BLaER1 (cell line): ENCODE data around the gene GPR62.
"Not testable (repeated sequence)": the region's sequence is repeated elsewhere in the genome, so short reads cannot be mapped to it uniquely, and the experiment has no call there.

Experiments
- H3K27ac ChIP-seq: shearing (Covaris generic); formaldehyde crosslinking; 2 replicates; pipeline ENCODE4 v1.8.1; 2022
- H3K27me3 ChIP-seq: shearing (Covaris generic); formaldehyde crosslinking; 2 replicates; pipeline ENCODE4 v1.8.1; 2022
- H3K36me3 ChIP-seq: shearing (Covaris generic); formaldehyde crosslinking; 2 replicates; pipeline ENCODE4 v1.8.1; 2022
- H3K4me1 ChIP-seq: shearing (Covaris generic); formaldehyde crosslinking; 2 replicates; pipeline ENCODE4 v1.8.1; 2022
- H3K4me2 ChIP-seq: shearing (Covaris generic); formaldehyde crosslinking; 2 replicates; pipeline ENCODE4 v1.8.1; 2022
- H3K4me3 ChIP-seq: shearing (Covaris generic); formaldehyde crosslinking; 2 replicates; pipeline ENCODE4 v1.8.1; 2022
- H3K9ac ChIP-seq: shearing (Covaris generic); formaldehyde crosslinking; 2 replicates; pipeline ENCODE4 v1.8.1; 2022
- H3K9me3 ChIP-seq: shearing (Covaris generic); formaldehyde crosslinking; 2 replicates; pipeline ENCODE4 v1.8.1; 2022
- H4K20me1 ChIP-seq: shearing (Covaris generic); formaldehyde crosslinking; 2 replicates; pipeline ENCODE4 v1.8.1; 2022
- Cebpa-rat ChIP-seq: shearing (Covaris generic); IDR thresholded peaks from 2 replicates; pipeline ENCODE4 v1.8.1; 2022

Gene GPR62

GRCh38 chr3:51988286-51989146 lies 33.3 kb downstream of the GPR62 start:
- Histone ChIP-seq H3K9ac (0 out of 2 replicates have a peak overlapping the region, but pooled peaks have one; percentile 6), H3K9me3 (no peaks in the 10 kb centered on the region), H3K4me2 (no peak overlapping the region), H3K4me3 (no peak overlapping the region), H3K27ac (no peak overlapping the region), H3K27me3 (no peaks in the 10 kb centered on the region), H3K36me3 (peaks cover 44% of the 10 kb centered on the region), H3K4me1 (peaks cover 59% of the 10 kb centered on the region), H4K20me1 (peaks cover 59% of the 10 kb centered on the region)
- no peak for TF ChIP-seq Cebpa-rat

DNA sequence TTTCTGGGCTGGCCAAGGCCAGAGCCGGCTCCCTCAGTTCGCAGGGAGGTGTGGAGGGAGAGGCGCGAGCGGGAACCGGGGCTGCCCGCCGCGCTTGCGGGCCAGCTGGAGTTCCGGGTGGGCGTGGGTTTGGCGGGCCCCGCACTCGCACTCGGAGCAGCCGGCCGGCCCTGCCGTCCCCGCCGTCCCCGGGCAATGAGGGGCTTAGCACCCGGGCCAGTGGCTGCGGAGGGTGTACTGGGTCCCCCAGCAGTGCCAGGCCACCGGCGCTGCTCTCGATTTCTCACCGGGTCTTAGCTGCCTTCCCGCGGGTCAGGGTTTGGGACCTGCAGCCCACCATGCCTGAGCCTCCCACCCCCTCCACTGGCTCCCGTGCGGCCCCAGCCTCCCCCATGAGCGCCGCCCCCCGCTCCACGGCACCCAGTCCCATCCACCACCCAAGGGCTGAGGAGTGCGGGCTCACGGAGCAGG lies 35.4 kb downstream of the GPR62 start:
- not testable (repeated sequence) for H3K4me3 ChIP-seq, H3K9me3 ChIP-seq
- H3K27ac ChIP-seq = 0 out of 2 replicates have a peak overlapping the region, but pooled peaks have one; percentile 11

DNA sequence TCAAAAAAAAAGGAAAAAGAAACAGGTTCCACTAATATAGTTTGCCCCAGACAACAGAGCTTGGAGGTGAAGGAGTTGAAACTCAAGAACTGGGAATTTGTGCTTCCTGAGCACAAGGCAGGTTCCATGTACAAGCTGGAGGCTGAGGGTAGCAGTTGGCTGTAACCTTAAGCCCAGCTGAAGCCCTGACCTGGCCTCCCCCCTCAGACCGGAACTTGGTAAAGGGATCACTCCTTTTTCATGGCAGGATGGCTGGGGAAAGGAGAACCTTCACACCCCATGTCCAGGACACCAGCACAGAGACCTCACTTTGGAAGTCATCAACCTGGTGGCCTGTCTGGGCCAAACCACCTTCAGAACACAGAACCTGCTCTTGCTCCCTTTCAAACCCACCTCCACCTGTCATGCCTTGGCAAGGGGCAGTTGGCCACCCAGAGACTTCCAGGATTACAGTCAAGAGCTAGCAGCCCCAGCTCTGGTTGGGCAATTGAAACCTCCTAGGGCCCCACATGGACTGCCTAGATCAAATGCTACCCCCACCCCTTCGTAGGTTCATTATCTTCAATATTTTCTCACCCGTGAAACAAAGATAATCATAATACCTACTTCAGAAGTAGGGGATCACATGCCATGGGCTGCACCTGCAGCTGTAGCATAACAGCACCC lies 37.0 kb downstream of the GPR62 start:
- Histone ChIP-seq H3K27me3 (no peaks in the 10 kb centered on the region), H3K9me3 (no peaks in the 10 kb centered on the region), H3K9ac (peak overlapping the region; percentile 5; the same call in 1 of the 2 replicates), H3K4me2 (peak overlapping the region; percentile 97), H3K27ac (peak overlapping the region; percentile 4; the same call in 1 of the 2 replicates), H4K20me1 (peaks cover 73% of the 10 kb centered on the region), H3K36me3 (peaks cover 60% of the 10 kb centered on the region), H3K4me1 (peaks cover 61% of the 10 kb centered on the region), H3K4me3 (peak overlapping the region; percentile 33; the same call in 1 of the 2 replicates)
- no peak for TF ChIP-seq Cebpa-rat

More for the DNA sequence above, 35.4 kb downstream of the GPR62 start:
- H4K20me1 ChIP-seq = peaks cover 73% of the 10 kb centered on the region
- H3K4me2 ChIP-seq = peak overlapping the region; percentile 23; the same call in 1 of the 2 replicates
- peaks cover 60% of the 10 kb centered on the region for H3K36me3 ChIP-seq
- H3K9ac ChIP-seq, H3K27me3 ChIP-seq: not testable (repeated sequence)
- H3K4me1 ChIP-seq = peaks cover 57% of the 10 kb centered on the region

DNA sequence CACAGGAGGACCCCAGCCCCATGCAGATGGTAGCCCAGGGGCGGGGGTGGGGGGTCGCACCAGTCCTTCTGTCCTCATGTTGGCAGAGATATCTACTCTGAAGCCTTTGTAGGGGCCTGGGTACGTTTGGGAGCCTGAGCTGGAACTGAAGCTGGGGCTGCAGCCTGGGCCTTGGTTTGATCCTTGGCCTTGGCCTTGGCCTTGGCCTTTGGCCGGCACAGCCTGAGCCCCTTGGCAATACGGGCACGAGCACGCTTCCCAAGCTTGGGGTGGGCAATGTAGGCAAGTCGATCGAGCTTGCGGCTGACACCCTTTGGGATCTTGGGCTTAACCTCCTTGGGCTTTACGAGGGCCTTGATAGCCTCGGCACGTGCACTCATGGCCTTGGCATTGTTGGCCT lies 38.5 kb downstream of the GPR62 start:
- H4K20me1 ChIP-seq = peaks cover 63% of the 10 kb centered on the region
- H3K4me3 ChIP-seq = peak overlapping the region; percentile 83; the same call in 1 of the 2 replicates
- not testable (repeated sequence) for H3K27me3 ChIP-seq, H3K9me3 ChIP-seq, H3K27ac ChIP-seq
- peak overlapping the region; percentile 98; the same call in 1 of the 2 replicates for H3K9ac ChIP-seq
- peaks cover 56% of the 10 kb centered on the region for H3K36me3 ChIP-seq
- peaks cover 61% of the 10 kb centered on the region for H3K4me1 ChIP-seq
- H3K4me2 ChIP-seq = peak overlapping the region; percentile 97

GRCh38 chr3:51994530-51994929 lies 39.3 kb downstream of the GPR62 start:
- Histone ChIP-seq H3K9me3 (no peaks in the 10 kb centered on the region), H3K27me3 (no peaks in the 10 kb centered on the region), H3K36me3 (peaks cover 47% of the 10 kb centered on the region), H3K4me1 (peaks cover 56% of the 10 kb centered on the region), H3K4me2 (peak overlapping the region; percentile 97), H4K20me1 (peaks cover 54% of the 10 kb centered on the region), H3K27ac (peak overlapping the region; percentile 97), H3K9ac (peak overlapping the region; percentile 98), H3K4me3 (peak overlapping the region; percentile 83)
- no peak for TF ChIP-seq Cebpa-rat

- Histone ChIP-seq H3K4me1 (peaks cover 52% of the 10 kb centered on the region), H3K9ac (peak within 1 kb of the TSS; percentile 98), H3K27ac (peak within 1 kb of the TSS; percentile 97), H3K27me3 (no peaks in the 10 kb centered on the region), H3K4me3 (peak within 1 kb of the TSS; percentile 83), H3K9me3 (no peaks in the 10 kb centered on the region), H3K4me2 (peak within 1 kb of the TSS; percentile 97), H4K20me1 (peaks cover 44% of the 10 kb centered on the region), H3K36me3 (peaks cover 42% of the 10 kb centered on the region)
- TF ChIP-seq Cebpa-rat = no peak
Measured at GRCh38 chr3:51995346-51996163, 40.4 kb downstream of the GPR62 start, which contains the start of gene RPL29. TSS of gene RPL29 (minus strand) at chr3:51995895. CDS start at chr3:51995461, 434 bp downstream.

- peaks cover 28% of the 10 kb centered on the region for H4K20me1 ChIP-seq
- H3K9me3 ChIP-seq = no peaks in the 10 kb centered on the region
- H3K4me2 ChIP-seq = no peak overlapping the region
- TF ChIP-seq Cebpa-rat = no peak
- H3K4me3 ChIP-seq = no peak overlapping the region
- no peak overlapping the region for H3K9ac ChIP-seq
- no peak overlapping the region for H3K27ac ChIP-seq
- no peaks in the 10 kb centered on the region for H3K27me3 ChIP-seq
- H3K36me3 ChIP-seq = peaks cover 30% of the 10 kb centered on the region
- H3K4me1 ChIP-seq = peaks cover 50% of the 10 kb centered on the region
Measured at GRCh38 chr3:51997172-51997571, 42.0 kb downstream of the GPR62 start.

DNA sequence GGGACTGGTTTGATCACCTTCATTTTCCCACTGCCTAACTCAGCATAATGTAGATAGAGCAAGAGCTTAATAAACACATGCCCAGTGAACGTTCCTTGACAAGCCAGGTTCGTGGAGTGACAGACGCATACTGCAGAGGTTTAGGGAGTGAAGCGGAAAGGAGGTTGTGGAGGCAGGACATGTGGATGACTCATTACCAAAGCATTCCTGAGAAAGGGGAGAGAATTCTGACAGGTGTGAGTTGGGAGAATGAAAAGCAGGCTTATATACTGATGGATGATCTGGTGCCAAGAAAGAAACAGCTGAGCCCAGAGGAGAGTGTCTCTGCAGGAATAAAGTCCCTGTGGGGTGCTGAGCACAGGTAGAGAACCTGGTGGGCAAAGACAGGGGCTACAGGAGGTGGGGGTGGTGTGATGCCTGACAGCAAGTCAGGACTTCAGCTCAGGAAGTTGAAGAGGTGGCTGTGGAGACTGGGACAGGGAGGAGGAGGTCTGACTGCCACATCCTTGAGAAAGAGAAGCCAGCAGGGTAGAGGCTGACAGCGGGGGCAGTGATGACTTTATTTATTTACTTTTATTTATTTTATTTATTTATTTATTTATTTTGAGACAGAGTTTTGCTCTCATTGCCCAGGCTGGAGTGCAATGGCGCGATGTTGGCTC lies 42.9 kb downstream of the GPR62 start:
- Histone ChIP-seq H3K27me3 (no peaks in the 10 kb centered on the region), H3K9ac (no peak overlapping the region), H3K36me3 (peaks cover 21% of the 10 kb centered on the region), H3K27ac (no peak overlapping the region), H4K20me1 (peaks cover 19% of the 10 kb centered on the region), H3K4me3 (no peak overlapping the region), H3K4me1 (peaks cover 45% of the 10 kb centered on the region), H3K4me2 (no peak overlapping the region), H3K9me3 (no peaks in the 10 kb centered on the region)
- TF ChIP-seq Cebpa-rat = no peak

GRCh38 chr3:51998774-51999173 lies 43.6 kb downstream of the GPR62 start:
- Histone ChIP-seq H3K9me3 (no peaks in the 10 kb centered on the region), H3K9ac (no peak overlapping the region), H4K20me1 (peaks cover 12% of the 10 kb centered on the region)

More at GRCh38 chr3:51998774-51999173, 43.6 kb downstream of the GPR62 start:
- Histone ChIP-seq H3K4me2 (no peak overlapping the region), H3K36me3 (peaks cover 14% of the 10 kb centered on the region), H3K4me1 (peaks cover 39% of the 10 kb centered on the region), H3K27me3 (no peaks in the 10 kb centered on the region), H3K27ac (no peak overlapping the region), H3K4me3 (no peak overlapping the region)
- TF ChIP-seq Cebpa-rat = no peak
